Smooth muscle cell of the brain vasculature (primary cell): ENCODE measurements around the gene LRP3.
"Not testable (repeated sequence)": the region's sequence is repeated elsewhere in the genome, so short reads cannot be mapped to it uniquely, and the experiment has no call there.

Source experiments
- DNase-seq: peaks from one replicate; pipeline ENCODE4 v3.0.0-alpha.2; 2012; ENCODE audit warnings: low read depth, low spot score

LRP3 gene

DNA sequence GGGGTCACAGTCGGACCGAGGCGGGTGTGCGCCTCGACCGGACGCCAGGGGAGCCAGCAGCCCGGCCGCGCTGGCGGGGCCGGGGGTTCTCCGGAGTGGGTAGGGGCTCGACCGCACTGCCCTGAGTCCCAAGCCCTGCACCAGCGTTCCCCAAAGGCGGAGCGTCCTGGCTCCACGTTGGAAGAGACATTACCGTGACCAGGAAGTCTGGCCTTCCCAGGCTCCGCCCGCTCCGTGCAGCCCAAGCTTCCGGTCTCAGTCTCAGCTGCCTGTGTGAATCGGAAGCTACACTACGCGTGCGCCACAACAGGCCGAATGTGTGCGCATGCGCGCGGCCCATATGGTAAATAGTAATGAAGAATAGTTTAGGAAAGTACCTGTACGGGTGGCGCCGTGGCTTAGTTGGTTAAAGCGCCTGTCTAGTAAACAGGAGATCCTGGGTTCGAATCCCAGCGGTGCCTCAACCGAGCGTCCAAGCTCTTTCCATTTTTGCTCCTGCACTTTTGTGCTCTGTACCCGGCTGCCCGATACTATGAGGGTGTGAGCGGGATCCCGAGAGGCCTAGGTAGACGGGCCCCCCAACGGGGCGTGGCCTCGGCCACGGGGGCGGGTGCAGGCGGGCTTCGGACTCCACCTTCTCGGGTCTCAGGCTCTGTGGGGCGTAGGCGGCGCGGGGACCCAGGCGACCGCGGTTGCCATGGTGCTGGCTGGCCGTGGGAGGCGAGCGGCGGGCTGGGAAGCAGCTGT is 17.3 kb upstream of the LRP3 start:
- DNase-seq: peak; percentile 96

DNA sequence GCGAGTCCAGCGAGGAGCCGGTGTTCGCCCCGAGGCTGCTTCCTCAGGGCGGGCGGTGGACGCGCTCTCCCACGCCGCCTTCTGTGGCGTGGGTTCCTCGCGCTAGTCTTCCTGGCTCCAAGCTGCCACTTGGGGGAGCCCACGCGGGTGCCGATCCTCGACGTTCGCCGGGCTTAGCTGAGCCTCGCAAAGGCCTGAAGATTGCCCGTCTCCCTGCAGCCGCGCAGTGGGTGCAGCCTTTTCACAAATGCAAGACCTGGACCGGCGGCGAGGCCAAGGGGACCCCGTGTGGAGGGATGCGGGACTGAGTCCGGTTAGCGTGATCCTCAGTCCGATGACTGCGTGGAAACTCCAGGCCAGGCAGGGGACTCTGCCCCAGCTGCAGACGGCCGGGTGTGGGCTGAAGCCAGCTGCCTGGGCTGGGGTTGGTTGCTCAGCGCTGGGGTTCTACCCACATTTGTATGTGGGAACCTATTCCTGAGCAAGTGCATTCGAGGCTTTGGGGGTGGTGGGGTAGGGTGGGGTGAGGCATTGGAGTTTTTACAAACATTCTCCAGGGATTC is 16.6 kb upstream of the LRP3 start:
- DNase-seq: no peak

DNA sequence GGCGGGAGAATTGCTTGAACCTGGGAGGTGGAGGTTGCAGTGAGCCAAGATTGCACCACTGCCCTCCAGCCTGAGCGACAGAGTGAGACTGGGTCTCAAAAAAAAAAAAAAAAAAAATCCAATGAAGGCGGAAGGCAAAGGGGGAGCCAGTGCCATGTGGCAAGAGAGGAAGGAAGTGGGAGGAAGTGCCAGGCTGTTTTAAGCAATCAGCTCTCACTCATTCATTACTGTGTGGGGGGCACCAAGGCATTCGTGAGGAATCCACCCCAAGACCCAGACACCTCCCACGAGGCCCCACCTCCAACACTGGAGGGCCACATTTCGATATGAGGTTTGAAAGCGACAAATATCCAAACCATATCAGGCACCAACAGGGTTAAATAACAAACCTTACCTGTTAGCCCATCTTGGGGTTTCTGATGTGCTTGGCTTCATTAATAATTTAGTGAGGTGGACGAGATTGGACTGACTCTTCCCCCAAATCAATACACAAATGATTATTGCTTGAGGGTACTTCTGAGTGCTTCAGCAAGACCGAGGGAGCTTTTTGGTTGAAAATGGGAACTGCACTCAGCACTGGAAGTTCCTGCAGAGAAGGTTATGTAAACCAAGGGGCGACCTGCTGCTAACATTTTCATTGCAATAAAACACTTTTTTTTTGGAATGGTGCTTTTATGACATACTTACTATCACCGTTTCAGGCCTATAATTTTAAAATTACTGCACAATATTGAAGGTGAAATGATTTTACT is 7.5 kb upstream of the LRP3 start:
- DNase-seq: no peak

DNA sequence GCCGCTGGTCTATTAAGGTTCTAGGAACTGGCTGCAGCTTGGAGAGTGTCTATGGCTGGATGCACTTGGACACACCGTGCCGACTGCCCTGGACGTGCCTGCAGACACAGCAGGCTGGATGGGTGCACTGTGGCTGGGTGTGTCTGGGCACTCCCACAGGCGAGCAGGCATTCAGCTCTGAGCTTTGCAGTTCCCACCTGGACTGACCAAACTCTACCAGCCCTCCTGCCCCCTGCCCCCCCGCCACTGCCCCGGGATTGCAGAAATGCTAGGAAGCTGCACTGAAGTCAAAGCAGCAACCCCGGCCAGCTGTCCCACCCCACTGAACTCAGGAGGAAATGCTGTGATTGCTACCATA is 7.0 kb upstream of the LRP3 start:
- DNase-seq: no peak

DNA sequence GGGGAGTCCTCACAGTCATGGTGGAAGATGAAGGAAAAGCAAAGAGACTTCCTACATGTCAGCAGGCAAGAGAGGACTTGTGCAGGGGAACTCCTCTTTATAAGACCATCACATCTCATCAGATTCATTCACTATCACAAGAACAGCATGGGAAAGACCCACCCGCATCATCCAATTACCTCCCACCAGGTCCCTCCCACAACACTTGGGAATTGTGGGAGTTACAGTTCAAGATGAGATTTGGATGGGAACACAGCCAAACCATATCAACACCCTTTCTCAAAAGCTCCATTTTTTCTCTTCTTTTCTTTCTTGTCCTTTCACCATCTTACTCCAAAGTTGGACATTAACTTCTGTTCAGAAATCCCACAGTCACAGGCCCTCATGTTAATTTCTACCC is 4.7 kb upstream of the LRP3 start:
- DNase-seq: no peak

DNA sequence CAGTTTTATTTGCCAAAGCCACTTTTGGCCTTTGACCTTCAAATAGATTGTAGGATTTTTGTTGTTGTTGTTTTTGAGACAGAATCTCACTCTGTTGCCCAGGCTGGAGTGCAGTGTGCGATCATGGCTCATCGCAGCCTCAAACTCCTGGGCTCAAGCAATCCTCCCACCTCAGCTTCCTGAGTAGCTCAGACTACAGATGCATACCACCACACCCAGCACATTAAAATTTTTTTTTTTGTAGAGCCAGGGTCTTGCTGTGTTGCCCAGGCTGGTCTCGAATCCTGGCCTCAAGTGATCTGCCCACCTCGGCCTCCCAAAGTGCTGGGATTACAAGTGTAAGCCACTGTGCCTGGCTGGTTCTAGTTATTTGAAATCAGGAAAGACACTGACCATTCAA is 3.0 kb upstream of the LRP3 start:
- DNase-seq: not testable (repeated sequence)

DNA sequence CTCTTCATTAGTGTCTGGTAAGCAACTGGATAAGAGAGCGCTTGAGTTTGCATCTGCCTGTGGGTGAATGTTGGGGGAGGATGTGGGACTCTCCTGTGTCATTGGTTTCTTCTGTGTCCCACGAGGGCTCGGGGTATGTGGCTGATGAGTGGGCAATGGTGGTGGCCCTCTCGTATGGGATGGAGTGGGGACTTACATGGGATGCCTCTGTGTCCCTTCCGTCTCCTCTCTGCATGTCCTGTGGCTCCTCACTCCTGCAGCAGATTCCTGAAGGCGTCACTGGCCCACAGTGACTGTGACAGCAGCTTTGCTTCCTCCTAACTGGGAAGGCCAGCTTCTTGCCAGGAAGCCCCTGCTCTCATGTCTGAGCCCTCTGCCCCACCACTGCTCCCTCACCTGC is 2.6 kb upstream of the LRP3 start:
- no peak for DNase-seq

DNA sequence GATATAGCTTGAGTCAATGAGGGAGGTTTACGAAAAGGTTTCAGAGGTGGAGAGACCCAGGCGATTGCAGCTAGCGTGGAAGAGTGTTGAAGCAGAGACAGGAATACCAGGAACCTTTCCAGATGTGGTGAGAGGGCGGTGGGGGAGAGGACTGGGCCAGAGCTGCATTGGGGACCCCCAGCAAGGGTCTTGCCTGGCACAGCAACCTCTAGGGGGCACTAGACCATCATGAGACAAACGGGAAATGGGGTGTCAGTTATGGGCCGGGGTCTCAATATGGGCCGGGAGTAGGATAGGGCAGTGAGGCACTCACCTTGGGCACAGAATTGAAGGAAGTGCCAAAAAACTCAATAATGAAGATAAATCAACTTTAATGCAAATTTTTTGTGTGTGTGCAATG is 2.1 kb upstream of the LRP3 start:
- no peak for DNase-seq

DNA sequence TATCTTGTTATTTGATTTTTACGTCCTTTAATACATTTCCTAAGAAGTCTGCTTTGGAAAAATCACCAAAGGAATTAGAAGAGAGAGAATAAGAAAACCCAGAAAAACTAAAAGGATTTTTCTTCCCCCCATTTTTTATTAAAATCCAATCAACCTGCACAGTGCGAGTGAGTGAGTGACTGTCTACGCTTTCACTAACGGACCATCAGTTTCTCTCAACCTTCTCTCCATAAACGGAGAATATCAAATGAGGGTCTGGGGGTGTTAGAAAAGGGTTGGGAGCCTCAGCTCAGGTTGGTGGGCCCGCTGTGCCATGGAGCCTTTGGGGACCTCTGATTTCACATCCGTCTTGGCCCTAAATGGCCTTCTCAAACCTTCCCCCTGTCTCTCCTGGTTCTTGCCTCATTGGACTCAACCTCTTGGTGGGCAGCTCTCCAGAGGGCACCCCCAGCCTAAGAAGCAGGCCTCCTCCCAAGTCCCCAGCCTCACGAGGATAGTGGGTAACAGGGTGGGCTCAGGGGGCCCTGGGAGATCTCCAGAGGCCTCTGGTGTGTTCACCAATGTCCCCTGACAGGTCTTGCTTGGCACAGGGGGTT is 763 bp upstream of the LRP3 start:
- DNase-seq: no peak

DNA sequence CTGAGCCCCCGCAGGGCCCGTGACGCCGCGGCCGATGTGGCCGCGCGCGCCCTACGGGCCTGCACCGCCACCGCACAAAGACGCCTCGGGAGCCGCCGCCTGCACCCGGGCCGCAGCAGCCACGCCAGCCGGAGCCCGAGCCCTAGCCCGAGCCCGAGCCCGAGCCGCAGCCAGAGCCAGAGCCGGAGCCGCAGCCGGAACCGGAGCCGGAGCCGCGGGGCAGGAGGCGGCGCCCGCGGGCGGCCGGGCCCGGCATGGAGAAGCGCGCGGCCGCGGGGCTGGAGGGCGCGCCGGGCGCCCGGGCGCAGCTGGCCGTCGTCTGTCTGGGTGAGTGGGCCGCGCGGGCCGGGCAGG is 379 bp downstream of the LRP3 start:
- DNase-seq: no peak

DNA sequence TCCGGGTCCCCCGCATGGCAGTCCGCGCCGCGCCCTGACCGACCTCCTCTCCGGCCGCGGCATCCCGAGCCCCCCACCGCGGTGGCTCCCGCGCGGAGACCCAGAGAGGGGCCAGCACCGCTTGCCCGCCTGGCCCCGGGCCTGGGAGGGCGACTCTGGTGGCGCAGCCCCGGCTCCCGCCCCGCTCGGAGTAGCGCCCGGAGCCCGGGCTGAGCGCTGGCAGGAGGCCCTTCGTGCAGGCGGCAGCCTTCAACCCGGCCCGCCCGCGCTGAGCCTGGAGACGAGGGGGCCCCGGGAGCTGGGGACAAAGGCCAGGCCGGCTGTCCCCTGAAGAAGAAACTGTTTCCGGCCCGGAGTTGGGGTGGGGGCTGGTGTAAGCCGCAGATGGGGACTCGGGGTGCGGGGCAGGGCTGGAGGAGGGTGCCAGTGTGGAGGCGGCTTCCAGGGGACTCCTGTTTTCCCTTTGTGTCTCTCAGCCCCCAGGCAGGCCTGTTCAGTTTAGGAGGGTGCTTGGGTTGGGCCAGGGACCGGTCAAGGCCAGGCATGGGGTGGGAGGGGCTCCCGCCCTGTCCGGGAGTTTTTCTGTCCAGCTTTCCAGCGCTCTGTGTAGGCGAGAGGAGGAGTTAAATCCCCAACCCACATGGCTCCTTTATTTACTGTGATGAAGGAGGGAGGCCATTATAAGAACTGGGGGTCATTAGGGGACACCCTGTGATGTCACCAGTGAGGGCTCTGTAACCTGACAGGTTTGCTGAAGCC is 935 bp downstream of the LRP3 start:
- no peak for DNase-seq

DNA sequence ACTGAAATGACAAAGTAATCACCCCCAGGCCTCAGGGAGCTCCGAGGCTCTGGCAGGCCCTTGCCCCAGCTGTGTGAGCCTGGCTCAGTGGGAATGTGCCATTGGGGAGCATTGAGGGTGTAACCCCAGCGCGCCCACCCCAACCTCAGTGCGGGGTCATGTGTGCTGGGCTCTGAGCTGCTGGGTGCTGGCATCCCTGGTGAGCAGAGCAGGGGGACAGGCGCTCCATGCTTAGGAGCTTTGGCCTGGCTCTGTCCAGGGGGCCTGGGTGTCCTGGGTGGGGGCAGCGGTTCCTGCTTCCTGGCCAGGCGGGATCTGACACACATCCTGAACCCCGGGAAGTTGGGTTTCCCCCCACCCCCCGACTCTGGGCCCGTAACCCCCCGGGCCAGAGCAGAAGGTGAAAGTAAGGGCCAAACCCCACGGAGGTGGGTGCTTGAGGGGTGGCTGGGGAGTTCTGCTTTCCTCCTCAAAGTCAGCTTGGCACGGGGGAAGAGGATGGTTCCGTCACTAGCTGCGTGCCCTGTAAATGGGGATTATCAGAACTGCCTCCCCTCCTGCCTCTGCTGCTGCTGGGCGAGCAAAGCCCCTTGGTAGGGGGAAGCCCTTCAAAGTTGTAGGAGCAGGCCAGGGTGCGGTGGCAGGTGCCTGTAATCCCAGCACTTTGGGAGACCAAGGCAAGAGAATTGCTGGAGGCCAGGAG is 1.7 kb downstream of the LRP3 start:
- no peak for DNase-seq

DNA sequence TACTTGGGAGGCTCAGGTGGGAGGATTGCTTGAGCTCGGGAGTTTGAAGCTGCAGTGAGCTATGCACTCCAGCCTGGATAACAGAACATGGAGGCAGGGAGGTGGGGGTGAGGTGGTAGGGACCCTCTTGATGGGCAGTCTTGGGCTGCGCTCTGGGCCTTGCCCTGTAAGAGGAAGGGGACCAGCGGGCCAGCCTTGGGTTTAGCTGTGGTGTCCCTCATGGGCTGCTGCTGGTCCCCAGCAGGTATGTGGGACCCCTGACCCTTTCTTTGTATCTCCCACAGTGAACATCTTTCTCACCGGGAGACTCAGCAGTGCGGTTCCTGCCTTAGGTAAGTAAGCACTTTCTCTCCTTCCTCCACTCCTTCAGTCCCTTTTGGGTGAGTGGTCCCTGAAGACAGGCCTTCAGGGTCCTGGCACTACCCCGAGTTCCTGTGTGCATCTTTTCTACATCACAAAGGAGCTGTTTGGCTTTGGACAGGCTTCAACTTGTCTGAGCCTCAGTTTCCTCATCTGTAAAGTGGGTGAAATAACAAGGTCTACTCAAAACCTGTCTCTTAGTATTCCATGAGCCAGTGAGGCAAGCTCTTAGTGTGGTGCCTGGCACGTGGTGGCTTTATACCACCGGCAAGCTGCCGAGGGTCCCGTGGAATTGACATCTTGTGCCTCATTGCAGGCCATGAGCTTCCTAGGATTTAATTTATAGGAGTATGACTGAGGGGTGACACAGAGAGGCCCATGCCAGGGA is 2.5 kb downstream of the LRP3 start:
- no peak for DNase-seq

DNA sequence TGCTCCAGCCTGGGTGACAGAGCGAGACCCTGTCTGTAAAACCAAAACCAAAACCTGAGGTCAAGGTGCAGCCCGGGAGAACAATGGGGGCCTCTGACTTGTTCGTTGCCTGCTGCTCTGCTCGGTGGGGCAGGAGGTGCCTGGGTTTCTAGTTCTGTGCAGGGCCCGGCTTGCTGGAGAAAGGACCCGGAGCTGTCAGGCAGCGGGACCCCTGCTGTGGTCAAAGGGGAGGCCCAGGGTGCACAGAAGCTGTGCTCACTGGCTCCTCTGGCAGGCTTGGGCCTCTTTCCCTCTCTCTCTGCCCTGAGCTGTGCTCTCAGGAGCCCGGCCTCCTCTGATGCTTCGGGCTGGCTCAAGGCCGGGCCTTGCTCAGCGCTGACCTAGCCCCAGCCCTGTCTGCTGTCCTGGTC is 3.5 kb downstream of the LRP3 start:
- DNase-seq: no peak

DNA sequence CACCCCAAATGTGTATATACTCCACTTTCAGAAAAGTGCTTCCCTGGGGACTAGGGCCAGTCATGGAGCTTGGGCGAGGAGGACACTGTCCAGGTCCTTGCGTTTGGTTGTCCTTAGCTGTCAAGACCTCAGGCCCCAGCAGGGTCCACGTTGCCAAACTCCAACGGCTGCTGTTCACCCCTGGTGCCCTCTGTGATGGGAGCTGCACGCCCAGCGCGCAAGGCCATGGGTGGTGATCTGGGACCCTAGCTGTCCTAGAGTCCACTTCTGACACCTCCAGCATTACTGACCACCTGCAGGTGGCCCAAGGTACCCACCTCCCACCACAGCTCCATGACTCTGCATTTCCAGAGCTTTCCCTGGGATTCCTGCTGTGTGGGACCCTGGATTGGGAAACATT is 4.0 kb downstream of the LRP3 start:
- DNase-seq: no peak

DNA sequence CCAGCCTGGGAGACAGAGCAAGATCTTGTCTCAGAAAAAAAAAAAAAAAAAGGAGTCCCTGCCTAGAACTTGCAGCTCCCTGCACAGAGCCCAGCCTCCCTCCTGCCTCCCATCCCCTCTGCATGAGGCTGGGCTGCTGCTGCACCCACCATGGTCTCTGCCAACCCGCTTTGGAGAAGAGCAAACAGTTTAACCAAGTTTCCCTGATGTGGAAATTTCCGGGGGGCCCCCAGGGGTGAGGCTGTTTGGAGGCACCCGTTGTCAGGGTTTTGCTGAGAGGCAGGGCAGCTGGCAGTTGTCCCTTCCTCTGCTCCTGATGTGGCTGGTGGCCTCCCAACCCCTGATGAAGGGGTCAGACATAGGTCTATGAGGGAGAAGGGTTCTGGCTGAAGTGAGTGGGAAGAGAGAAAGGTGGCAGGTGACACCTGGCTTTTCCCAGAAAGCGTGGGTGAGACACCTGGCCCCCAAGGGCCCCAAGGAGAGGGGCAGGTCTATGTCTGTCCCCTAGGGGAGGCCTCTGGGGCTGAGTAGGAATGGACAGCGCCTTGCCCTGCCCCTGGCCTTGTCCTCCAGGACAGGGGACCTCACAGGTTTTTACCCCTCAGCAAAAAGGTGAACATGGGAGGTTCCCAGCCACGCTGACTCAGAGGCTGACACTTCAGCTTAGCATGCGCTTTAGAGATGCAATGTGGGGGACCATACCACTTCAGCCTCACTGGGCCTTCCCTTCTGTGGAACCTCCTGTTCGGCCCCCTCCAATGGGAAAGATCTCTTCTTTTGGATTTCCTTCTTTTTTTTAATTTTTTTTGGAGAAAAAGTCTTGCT is 5.5 kb downstream of the LRP3 start:
- DNase-seq: no peak

DNA sequence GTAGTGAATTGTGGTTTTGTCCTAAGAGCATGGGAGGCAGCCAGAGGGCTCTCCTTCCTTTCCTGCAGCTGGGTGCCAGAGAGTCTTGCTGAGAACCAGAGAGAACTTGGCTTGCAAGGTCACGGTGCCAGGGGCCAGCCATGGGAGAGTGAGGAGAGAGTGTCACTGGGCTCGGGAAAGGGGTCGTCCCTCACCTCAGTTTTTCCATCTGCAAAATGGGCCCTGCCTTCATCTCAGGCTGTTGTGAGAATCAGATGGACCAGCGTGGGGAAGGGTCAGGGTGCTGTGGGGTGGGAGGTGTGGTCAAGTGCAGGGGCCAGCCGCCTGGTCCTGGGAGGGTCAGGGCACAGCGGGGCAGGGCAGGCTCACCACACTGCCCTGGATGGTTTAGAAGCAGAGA is 7.3 kb downstream of the LRP3 start:
- DNase-seq: no peak

DNA sequence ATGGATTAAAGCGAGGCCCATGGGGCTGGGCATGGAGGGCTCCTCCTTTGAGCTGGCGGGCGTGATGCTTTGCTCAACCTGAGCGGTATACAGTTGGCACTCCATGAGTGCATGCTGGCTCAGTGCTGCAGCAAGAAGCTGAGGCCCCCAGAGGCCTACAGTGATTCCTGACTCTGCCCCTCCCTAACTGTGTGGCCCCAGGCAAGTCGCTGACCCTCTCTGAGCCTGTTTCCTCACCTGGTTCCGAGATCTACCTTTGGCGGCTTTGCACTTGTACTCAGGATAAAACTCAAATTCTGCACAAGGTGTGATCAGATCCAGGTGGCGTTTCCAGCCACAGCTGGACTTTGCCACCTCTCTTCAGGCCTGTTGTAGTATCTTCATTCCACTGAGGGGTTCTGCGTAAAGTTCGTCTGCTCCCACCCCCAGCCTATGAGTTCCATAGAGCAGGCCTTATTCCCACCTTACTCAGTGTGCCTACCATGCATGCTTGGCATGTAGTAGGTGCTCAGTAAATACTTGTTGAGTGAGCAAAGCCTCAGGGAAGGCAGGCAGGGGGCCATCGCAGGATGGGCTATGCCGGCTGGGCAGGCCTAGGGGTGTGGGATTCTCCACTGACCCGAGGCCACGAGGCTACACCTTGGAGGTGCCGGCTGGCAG is 7.9 kb downstream of the LRP3 start:
- no peak for DNase-seq
